Chondrocyte (in vitro differentiated cells): ENCODE data around the gene HBQ1. TPM values are rescaled to one million over a fixed set of nuclear protein-coding genes. Genes with fewer than 3 reads are reported as not detected.

Source experiments
- DNase-seq: peaks from one replicate; pipeline ENCODE4 v3.0.0; 2021; ENCODE audit warnings: mixed read lengths, low spot score
- H3K27ac Mint-ChIP-seq: one replicate; pipeline ENCODE4 v1.8.0; 2021; ENCODE audit warnings: mild to moderate bottlenecking, moderate library complexity, mixed read lengths; ENCODE audit not compliant: unreplicated experiment
- H3K27me3 Mint-ChIP-seq: 2 replicates; pipeline ENCODE4 v1.8.0; 2021; ENCODE audit warnings: low read depth, mixed read lengths
- H3K36me3 Mint-ChIP-seq: 2 replicates; pipeline ENCODE4 v1.8.0; 2021; ENCODE audit warnings: low read depth, mixed read lengths
- H3K4me1 Mint-ChIP-seq: 2 replicates; pipeline ENCODE4 v1.8.0; 2021; ENCODE audit warnings: low read depth, mild to moderate bottlenecking, mixed read lengths
- H3K4me3 Mint-ChIP-seq: one replicate; pipeline ENCODE4 v1.8.0; 2021; ENCODE audit warnings: mild to moderate bottlenecking, moderate library complexity, mixed read lengths; ENCODE audit not compliant: unreplicated experiment
- H3K9me3 Mint-ChIP-seq: 2 replicates; pipeline ENCODE4 v1.8.0; 2021; ENCODE audit warnings: low read depth, mixed read lengths
- total RNA-seq: library from RNA; stranded (reverse); gene quantifications from 3 replicates; pipeline ENCODE4 v1.2.1, GENCODE V29; 2021
- TF ChIP-seq, protein P1 (sequence below): fragments of 200-600 bp; sonication (generic); IDR thresholded peaks from 2 replicates; pipeline ENCODE4 v1.5.0; 2021; ENCODE audit warnings: antibody characterized with exemption, mild to moderate bottlenecking, moderate library complexity

Gene HBQ1
- total RNA-seq, 1 donor from 2014 or later: not detected

GRCh38 chr16:183005-183404 is 2.7 kb downstream of the HBQ1 start:
- Mint-ChIP-seq H3K36me3 (peaks cover 4% of the 10 kb centered on the region), H3K27me3 (peaks cover 9% of the 10 kb centered on the region), H3K4me3 (no peak overlapping the region), H3K27ac (no peak overlapping the region), H3K4me1 (no peaks in the 10 kb centered on the region), H3K9me3 (no peaks in the 10 kb centered on the region)
- no peak for DNase-seq
- TF ChIP-seq, protein P1, sequence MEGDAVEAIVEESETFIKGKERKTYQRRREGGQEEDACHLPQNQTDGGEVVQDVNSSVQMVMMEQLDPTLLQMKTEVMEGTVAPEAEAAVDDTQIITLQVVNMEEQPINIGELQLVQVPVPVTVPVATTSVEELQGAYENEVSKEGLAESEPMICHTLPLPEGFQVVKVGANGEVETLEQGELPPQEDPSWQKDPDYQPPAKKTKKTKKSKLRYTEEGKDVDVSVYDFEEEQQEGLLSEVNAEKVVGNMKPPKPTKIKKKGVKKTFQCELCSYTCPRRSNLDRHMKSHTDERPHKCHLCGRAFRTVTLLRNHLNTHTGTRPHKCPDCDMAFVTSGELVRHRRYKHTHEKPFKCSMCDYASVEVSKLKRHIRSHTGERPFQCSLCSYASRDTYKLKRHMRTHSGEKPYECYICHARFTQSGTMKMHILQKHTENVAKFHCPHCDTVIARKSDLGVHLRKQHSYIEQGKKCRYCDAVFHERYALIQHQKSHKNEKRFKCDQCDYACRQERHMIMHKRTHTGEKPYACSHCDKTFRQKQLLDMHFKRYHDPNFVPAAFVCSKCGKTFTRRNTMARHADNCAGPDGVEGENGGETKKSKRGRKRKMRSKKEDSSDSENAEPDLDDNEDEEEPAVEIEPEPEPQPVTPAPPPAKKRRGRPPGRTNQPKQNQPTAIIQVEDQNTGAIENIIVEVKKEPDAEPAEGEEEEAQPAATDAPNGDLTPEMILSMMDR: no peak

GRCh38 chr16:185213-185612 is 5.0 kb downstream of the HBQ1 start:
- no peaks in the 10 kb centered on the region for H3K27me3 Mint-ChIP-seq
- no peaks in the 10 kb centered on the region for H3K4me1 Mint-ChIP-seq
- H3K9me3 Mint-ChIP-seq: no peaks in the 10 kb centered on the region
- H3K36me3 Mint-ChIP-seq: peaks cover 20% of the 10 kb centered on the region
- no peak overlapping the region for H3K4me3 Mint-ChIP-seq
- DNase-seq: no peak
- TF ChIP-seq, protein P1: no peak
- H3K27ac Mint-ChIP-seq: no peak overlapping the region

- Mint-ChIP-seq H3K27ac (no peak overlapping the region), H3K4me3 (no peak overlapping the region), H3K4me1 (no peaks in the 10 kb centered on the region), H3K27me3 (no peaks in the 10 kb centered on the region), H3K9me3 (no peaks in the 10 kb centered on the region), H3K36me3 (peaks cover 20% of the 10 kb centered on the region)
- TF ChIP-seq, protein P1: no peak
- no peak for DNase-seq
Measured at GRCh38 chr16:185691-186090, 5.4 kb downstream of the HBQ1 start.

GRCh38 chr16:187330-187729 is 7.1 kb downstream of the HBQ1 start:
- H3K27ac Mint-ChIP-seq: no peak overlapping the region
- no peaks in the 10 kb centered on the region for H3K9me3 Mint-ChIP-seq
- TF ChIP-seq, protein P1: no peak
- no peak overlapping the region for H3K4me3 Mint-ChIP-seq
- peaks cover 32% of the 10 kb centered on the region for H3K36me3 Mint-ChIP-seq
- H3K4me1 Mint-ChIP-seq: no peaks in the 10 kb centered on the region
- H3K27me3 Mint-ChIP-seq: no peaks in the 10 kb centered on the region
- DNase-seq: no peak

DNA sequence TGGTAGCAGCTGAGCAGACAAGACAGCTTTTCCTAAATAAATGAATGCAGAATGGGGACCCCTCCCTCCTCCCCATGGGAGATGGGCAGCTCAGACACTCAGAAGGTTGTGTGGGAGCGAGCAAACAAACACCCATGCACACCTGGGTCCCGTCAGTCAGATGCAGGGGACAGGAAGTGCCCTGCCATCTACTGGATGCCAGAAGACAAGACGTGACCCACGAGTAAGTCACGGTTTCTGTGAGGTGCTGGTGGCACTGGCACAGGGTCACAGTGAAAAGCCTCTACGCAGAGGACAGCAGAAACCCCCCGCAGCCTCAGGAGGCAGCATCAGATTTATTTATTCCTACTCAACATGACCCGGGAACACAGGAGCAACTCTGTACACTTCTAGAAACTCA is 8.4 kb downstream of the HBQ1 start:
- H3K27me3 Mint-ChIP-seq: no peaks in the 10 kb centered on the region
- H3K27ac Mint-ChIP-seq: no peak overlapping the region

More for the DNA sequence above, 8.4 kb downstream of the HBQ1 start:
- H3K9me3 Mint-ChIP-seq: no peaks in the 10 kb centered on the region
- no peak overlapping the region for H3K4me3 Mint-ChIP-seq
- peaks cover 36% of the 10 kb centered on the region for H3K36me3 Mint-ChIP-seq
- TF ChIP-seq, protein P1: peak; percentile 47
- H3K4me1 Mint-ChIP-seq: no peaks in the 10 kb centered on the region
- DNase-seq: no peak
